Common myeloid progenitor, CD34-positive (primary cell): ENCODE measurements around the gene CIDEC. TPM values are rescaled to one million over a fixed set of nuclear protein-coding genes. Genes with fewer than 3 reads are reported as not detected.

Experiments used
- CTCF ChIA-PET: fragments of 350-600 bp; sonication (Branson Sonifier 250); formaldehyde crosslinking; loops from one replicate; lab custom pipeline; 2021; ENCODE audit warnings: antibody characterized with exemption; lab: Charles Lee
- POLR2A ChIA-PET: fragments of 350-600 bp; sonication (Branson Sonifier 250); formaldehyde crosslinking; loops from one replicate; lab custom pipeline; 2021; ENCODE audit warnings: antibody characterized with exemption; lab: Charles Lee
- DNase-seq, 3 donors: peaks; one replicate each; pipeline versions ENCODE4 v3.0.0 to v3.0.0-alpha.2; 2013
- H3K27ac ChIP-seq, 2 experiments: 1 replicate in 1 of 2; 2 replicates in 1 of 2; pipeline ENCODE4 v1.7.0; 2013; ENCODE audit warnings: inconsistent platforms in 2 of 2, low read length in 2 of 2, mild to moderate bottlenecking in 2 of 2, low read depth in 1 of 2, moderate library complexity in 1 of 2; ENCODE audit not compliant: severe bottlenecking in 2 of 2, insufficient read depth in 1 of 2, poor library complexity in 1 of 2
- H3K27me3 ChIP-seq, 5 experiments: replicated peaks in 2 of 5; 1 replicate in 3 of 5; 2 replicates in 2 of 5; pipeline versions ENCODE4 v1.6.1 to v1.7.0; 2013; ENCODE audit warnings: low read length in 4 of 5, mild to moderate bottlenecking in 2 of 5, moderate library complexity in 2 of 5, inconsistent platforms in 1 of 5; ENCODE audit not compliant: insufficient read depth in 5 of 5, control insufficient read depth in 4 of 5
- H3K36me3 ChIP-seq, 4 experiments: 1 replicate in 2 of 4; 2 replicates in 2 of 4; pipeline versions ENCODE4 v1.6.1 to v1.7.0; 2013; ENCODE audit warnings: low read length in 3 of 4, control low read depth in 1 of 4, mild to moderate bottlenecking in 1 of 4; ENCODE audit not compliant: control insufficient read depth in 4 of 4, insufficient read depth in 4 of 4
- H3K4me1 ChIP-seq, 4 experiments: 1 replicate in 3 of 4; 2 replicates in 1 of 4; pipeline versions ENCODE4 v1.6.1 to v1.7.1; 2013; ENCODE audit warnings: low read length in 3 of 4, mild to moderate bottlenecking in 3 of 4, control low read depth in 1 of 4, inconsistent platforms in 1 of 4, moderate library complexity in 1 of 4; ENCODE audit not compliant: control insufficient read depth in 4 of 4, insufficient read depth in 4 of 4; ENCODE audit errors: control extremely low read depth in 1 of 4
- H3K4me3 ChIP-seq, 7 experiments: 1 replicate in 4 of 7; 2 replicates in 3 of 7; pipeline versions ENCODE4 v1.5.1 to v1.7.0; 2013; ENCODE audit warnings: mild to moderate bottlenecking in 7 of 7, low read length in 6 of 7, moderate library complexity in 6 of 7, inconsistent platforms in 2 of 7, low read depth in 2 of 7, control low read depth in 1 of 7; ENCODE audit not compliant: insufficient read depth in 4 of 7, control insufficient read depth in 1 of 7; ENCODE audit errors: extremely low read depth in 1 of 7
- H3K9me3 ChIP-seq, 5 experiments: 1 replicate in 4 of 5; 2 replicates in 1 of 5; pipeline versions ENCODE4 v1.6.1 to v1.7.1; 2013; ENCODE audit warnings: low read length in 4 of 5, mild to moderate bottlenecking in 2 of 5, inconsistent platforms in 1 of 5, low read depth in 1 of 5, moderate library complexity in 1 of 5; ENCODE audit not compliant: control insufficient read depth in 4 of 5, insufficient read depth in 2 of 5; ENCODE audit errors: control extremely low read depth in 1 of 5
- WGBS: methylation state at CpG from one replicate; pipeline ENCODE4 v1.1.5; 2013; ENCODE audit not compliant: insufficient coverage; 5-methylcytosine and 5-hydroxymethylcytosine counted together
- polyA plus RNA-seq: library from polyadenylated mRNA; unstranded; fragments of 120-200 nt; gene quantifications from one replicate; pipeline ENCODE4 v1.2.1, GENCODE V29; 2013

CIDEC gene, protein sequence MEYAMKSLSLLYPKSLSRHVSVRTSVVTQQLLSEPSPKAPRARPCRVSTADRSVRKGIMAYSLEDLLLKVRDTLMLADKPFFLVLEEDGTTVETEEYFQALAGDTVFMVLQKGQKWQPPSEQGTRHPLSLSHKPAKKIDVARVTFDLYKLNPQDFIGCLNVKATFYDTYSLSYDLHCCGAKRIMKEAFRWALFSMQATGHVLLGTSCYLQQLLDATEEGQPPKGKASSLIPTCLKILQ
- polyA plus RNA-seq = not detected

DNA sequence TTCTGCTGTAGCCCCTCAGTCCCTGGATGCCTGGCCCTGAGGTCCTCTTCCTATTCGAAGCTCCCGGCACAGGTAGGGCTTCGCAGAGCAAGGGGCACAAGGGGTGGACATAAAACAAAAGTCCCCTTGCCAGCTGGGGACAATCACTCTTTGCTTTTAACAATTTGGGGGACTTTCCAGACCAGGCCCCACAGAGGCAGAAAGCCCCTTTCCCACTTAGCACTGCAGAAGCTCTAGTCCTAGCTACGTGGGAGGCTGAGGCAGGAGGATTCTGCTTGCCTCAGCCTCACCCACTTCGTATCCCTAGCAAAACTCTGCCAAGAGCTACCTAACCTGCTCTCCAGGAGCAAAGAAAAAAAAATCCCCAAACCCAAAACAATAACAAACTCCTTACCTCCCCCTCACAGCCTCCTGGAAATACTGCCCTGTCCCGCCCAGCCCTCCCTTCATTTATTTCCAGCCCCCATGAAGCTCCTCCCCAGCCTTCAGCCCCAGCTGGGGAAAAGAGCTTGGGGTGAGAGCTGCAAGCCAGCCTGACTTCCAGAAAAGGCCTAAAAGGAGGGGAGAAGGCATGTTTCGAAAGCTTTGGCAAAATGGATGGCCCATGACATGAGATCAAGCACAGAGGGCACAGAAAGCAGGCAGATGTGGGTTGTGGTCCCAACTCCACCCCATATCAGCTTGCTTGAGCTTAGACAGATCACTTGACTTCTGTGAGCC, at the start of gene CIDEC:
Gene CIDEC (minus strand): TSS at position 424 of the 720 bp plus-strand sequence. CDS start 1,767 bp downstream, outside the sequence.
- ChIA-PET POLR2A (no interaction called here), CTCF (interaction anchor here (1.0 to 1.9 kb wide), 5 partner anchors 15 to 51 kb away, joined by 3 to 5 read pairs (median 4); no protein-coding TSS in a partner anchor)
- H3K27ac ChIP-seq = no peak within 1 kb of the TSS
- H3K36me3 ChIP-seq = no peaks in the 10 kb centered on the region
- H3K27me3 ChIP-seq = no peaks in the 10 kb centered on the region
- no peaks in the 10 kb centered on the region for H3K9me3 ChIP-seq
- no peaks in the 10 kb centered on the region for H3K4me1 ChIP-seq
- DNase-seq = no peak
- WGBS = 99% methylated on average over 6 of the region's 7 CpGs
- no peak within 1 kb of the TSS for H3K4me3 ChIP-seq

DNA sequence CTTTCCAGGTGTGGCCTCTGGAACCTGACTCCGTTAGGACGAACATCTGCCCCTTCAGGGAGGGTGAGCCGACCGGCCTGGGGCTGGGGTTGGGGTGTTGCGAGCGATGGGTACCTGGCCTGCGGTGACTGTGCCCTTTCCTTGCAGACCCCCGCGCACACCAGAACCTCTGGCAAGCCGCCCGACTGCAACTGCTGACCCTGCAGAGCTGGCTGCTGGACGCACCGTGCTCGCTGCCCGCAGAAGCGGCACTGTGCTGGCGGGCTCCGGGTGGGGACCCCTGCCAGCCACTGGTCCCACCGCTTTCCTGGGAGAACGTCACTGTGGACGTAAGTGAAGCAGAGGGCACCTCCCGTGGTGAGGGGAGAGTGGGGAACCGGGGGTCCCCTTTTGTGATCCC, 48.1 kb upstream of the CIDEC start:
- Histone ChIP-seq H3K27ac (no peak overlapping the region), H3K4me1 (peaks cover 0 to 13% (median 11%) of the 10 kb centered on the region in 4 experiments), H3K4me3 (no peak overlapping the region), H3K36me3 (peaks cover 0 to 5% (median 2%) of the 10 kb centered on the region in 4 experiments), H3K27me3 (no peaks in the 10 kb centered on the region), H3K9me3 (peaks cover 0 to 4% (median 0%) of the 10 kb centered on the region in 5 experiments)
- no peak for DNase-seq
- 97% methylated on average over 20 of the region's 23 CpGs for WGBS
- CTCF ChIA-PET = interaction anchor here (1.2 kb wide), 1 partner anchor 11 kb away, joined by 3 read pairs; the partner anchor contains the start of gene IL17RC
- POLR2A ChIA-PET = no interaction called here

DNA sequence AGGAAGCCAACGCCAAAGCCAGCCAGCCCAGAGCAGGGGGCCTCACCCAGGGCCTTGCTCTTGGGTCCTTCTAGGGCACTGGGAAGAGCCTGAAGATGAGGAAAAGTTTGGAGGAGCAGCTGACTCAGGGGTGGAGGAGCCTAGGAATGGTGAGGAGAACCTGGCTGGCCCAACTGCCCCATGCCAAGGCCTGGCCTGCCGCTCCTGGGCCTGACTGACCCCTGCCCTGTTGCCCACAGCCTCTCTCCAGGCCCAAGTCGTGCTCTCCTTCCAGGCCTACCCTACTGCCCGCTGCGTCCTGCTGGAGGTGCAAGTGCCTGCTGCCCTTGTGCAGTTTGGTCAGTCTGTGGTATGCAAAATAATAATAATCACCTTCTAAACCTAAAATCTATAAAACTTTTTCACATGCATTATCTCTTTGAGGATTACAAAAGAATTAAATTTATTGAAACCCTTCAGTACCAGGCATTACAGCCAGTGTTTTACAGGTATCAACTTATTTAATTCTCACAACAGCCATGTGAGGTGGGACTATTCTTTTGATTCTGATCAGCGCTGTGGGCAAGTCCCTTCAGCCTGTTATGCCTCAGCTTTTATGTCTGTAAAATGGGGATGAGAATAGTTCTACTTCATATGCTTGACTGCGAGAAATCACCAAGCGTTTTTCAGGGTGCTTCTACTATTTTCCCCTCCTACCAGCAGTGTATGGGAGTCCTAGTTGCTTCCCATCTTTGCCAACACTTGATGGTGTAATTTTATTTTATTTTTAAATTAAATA, 38.4 kb upstream of the CIDEC start:
- DNase-seq = no peak
- H3K27me3 ChIP-seq = no peaks in the 10 kb centered on the region
- ChIA-PET CTCF (interaction anchor here (0.6 to 1.9 kb wide), 3 partner anchors 10 to 65 kb away, joined by 3 to 11 read pairs (median 4); no protein-coding TSS in a partner anchor), POLR2A (no interaction called here)
- H3K4me1 ChIP-seq = peaks cover 2 to 43% (median 39%) of the 10 kb centered on the region in 4 experiments
- 100% methylated on average over 2 of the region's 8 CpGs for WGBS
- no peak overlapping the region for H3K27ac ChIP-seq
- H3K9me3 ChIP-seq = no peaks in the 10 kb centered on the region
- no peak overlapping the region for H3K4me3 ChIP-seq
- no peaks in the 10 kb centered on the region for H3K36me3 ChIP-seq

DNA sequence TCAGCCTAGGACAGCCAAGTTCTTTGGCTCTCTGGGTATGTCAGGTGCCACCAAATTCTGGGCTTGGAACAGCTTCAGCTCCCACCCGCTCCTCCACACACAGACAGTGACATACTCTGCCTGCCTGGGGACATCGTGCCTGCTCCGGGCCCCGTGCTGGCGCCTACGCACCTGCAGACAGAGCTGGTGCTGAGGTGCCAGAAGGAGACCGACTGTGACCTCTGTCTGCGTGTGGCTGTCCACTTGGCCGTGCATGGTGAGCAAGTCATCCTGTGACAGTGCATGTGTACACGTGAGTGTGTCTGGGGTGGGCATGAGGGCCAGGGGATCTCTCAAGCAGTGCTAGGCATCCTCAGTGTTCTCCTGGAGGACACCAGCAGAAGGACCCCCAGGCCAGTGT, 37.8 kb upstream of the CIDEC start:
- Histone ChIP-seq H3K27ac (peak overlapping the region in 1 of 2 experiments; percentile 70), H3K27me3 (no peaks in the 10 kb centered on the region), H3K36me3 (no peaks in the 10 kb centered on the region), H3K4me1 (peaks cover 3 to 46% (median 40%) of the 10 kb centered on the region in 4 experiments), H3K4me3 (peak overlapping the region in 1 of 7 experiments; percentile 11), H3K9me3 (no peaks in the 10 kb centered on the region)
- ChIA-PET CTCF (interaction anchor here (1.3 to 1.9 kb wide), 2 partner anchors 10 to 14 kb away, joined by 3 to 11 read pairs; no protein-coding TSS in a partner anchor), POLR2A (interaction anchor here (2.3 kb wide), 1 partner anchor 15 kb away, joined by 7 read pairs; the partner anchor contains the start of gene CRELD1)
- 96% methylated on average over 10 of the region's 10 CpGs for whole genome bisulfite sequencing
- DNase-seq = no peak

DNA sequence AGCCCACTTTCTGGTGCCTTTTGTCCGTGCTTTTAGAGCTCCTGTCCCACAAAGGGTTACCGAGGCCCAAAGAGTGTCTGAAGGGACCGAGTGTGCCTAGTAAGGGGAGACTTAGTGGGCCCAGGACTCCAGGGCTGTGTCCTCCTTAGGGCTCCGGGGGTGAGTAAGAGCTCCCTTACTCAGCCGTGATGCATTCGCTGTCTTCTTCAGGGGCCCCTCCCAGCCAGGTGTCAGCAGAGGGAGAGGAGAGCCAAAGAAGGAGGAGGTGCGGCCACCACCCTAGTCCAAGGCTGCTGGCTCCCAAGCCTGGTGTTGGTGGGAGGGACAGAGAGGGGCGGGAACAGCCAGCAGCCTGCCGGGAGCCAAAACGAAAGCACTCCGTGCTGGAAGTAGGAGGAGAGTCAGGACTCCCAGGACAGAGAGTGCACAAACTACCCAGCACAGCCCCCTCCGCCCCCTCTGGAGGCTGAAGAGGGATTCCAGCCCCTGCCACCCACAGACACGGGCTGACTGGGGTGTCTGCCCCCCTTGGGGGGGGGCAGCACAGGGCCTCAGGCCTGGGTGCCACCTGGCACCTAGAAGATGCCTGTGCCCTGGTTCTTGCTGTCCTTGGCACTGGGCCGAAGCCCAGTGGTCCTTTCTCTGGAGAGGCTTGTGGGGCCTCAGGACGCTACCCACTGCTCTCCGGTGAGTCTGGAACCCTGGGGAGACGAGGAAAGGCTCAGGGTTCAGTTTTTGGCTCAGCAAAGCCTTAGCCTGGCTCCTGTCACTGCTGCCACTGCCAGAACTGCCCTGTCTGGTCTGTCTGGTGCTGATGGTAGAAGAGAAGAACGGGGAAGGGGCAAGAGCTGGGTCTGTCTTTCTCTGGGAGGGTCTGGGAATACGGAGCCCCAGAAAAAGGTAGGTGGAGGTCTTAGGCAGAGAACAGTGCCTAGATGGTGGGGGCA, 37.0 kb upstream of the CIDEC start, which contains the start of gene IL17RC:
Gene IL17RC (plus strand): TSS at position 365 of the 947 bp plus-strand sequence. CDS start 218 bp downstream, at position 583.
- no peaks in the 10 kb centered on the region for H3K36me3 ChIP-seq
- peak; percentile 53 to 67 (median 66) for DNase-seq
- ChIA-PET CTCF (interaction anchor here (1.3 to 1.9 kb wide), 3 partner anchors 11 to 15 kb away, joined by 3 to 11 read pairs (median 4); no protein-coding TSS in a partner anchor), POLR2A (interaction anchor here (2.3 kb wide), 1 partner anchor 16 kb away, joined by 7 read pairs; the partner anchor contains the start of gene CRELD1)
- peaks cover 0 to under 1% (median 0%) of the 10 kb centered on the region in 5 experiments for H3K9me3 ChIP-seq
- H3K27me3 ChIP-seq = no peaks in the 10 kb centered on the region
- peak within 1 kb of the TSS in 1 of 2 experiments; percentile 70 for H3K27ac ChIP-seq
- H3K4me1 ChIP-seq = peaks cover 4 to 55% (median 48%) of the 10 kb centered on the region in 4 experiments
- H3K4me3 ChIP-seq = peak within 1 kb of the TSS; percentile 36 to 83 (median 68)
- WGBS = 25% methylated on average over 17 of the region's 19 CpGs
